Liver (tissue), 9 donors: ENCODE data around the gene TMEM140. TPM values are rescaled to one million over a fixed set of nuclear protein-coding genes. Genes with fewer than 3 reads are reported as not detected.

Source experiments
- DNase-seq: peaks from one replicate; pipeline ENCODE4 v3.0.0-alpha.2; 2017; ENCODE audit warnings: low spot score
- H3K27ac ChIP-seq, 2 donors: one replicate each; pipeline ENCODE4 v1.7.0; 2013; ENCODE audit warnings: inconsistent platforms in 2 of 2, low read length in 2 of 2, control low read depth in 1 of 2, low read depth in 1 of 2, mild to moderate bottlenecking in 1 of 2
- H3K27me3 ChIP-seq, 4 donors: one replicate each; pipeline versions ENCODE4 v1.6.1 to v1.7.0; 2013; ENCODE audit warnings: low read length in 3 of 4, inconsistent platforms in 1 of 4, mild to moderate bottlenecking in 1 of 4, moderate library complexity in 1 of 4; ENCODE audit not compliant: control insufficient read depth in 4 of 4, insufficient read depth in 4 of 4
- H3K36me3 ChIP-seq, 4 donors: one replicate each; pipeline versions ENCODE4 v1.6.1 to v1.7.0; 2013; ENCODE audit warnings: low read length in 3 of 4, mild to moderate bottlenecking in 3 of 4, low read depth in 1 of 4, moderate library complexity in 1 of 4; ENCODE audit not compliant: control insufficient read depth in 4 of 4, insufficient read depth in 3 of 4
- H3K4me1 ChIP-seq, 4 donors: one replicate each; pipeline versions ENCODE4 v1.6.1 to v1.7.0; 2013; ENCODE audit warnings: low read length in 3 of 4, mild to moderate bottlenecking in 3 of 4, moderate library complexity in 1 of 4; ENCODE audit not compliant: control insufficient read depth in 4 of 4, insufficient read depth in 4 of 4
- H3K4me3 ChIP-seq, 3 donors: one replicate each; pipeline versions ENCODE4 v1.6.1 to v1.7.0; 2013; ENCODE audit warnings: low read length in 3 of 3, control low read depth in 1 of 3, low read depth in 1 of 3, mild to moderate bottlenecking in 1 of 3
- H3K9ac ChIP-seq, 2 donors: one replicate each; pipeline ENCODE4 v1.7.0; 2013; ENCODE audit warnings: low read length in 2 of 2, mild to moderate bottlenecking in 2 of 2, moderate library complexity in 2 of 2, control low read depth in 1 of 2, low read depth in 1 of 2
- H3K9me3 ChIP-seq, 4 donors: one replicate each; pipeline versions ENCODE4 v1.6.1 to v1.7.0; 2013; ENCODE audit warnings: low read length in 3 of 4; ENCODE audit not compliant: control insufficient read depth in 4 of 4
- ATF3 ChIP-seq: IDR thresholded peaks from 2 replicates; pipeline ENCODE4 v1.6.1; 2016; ENCODE audit warnings: antibody characterized with exemption
- EGR1 ChIP-seq, 2 donors: IDR thresholded peaks; 2 replicates each; pipeline ENCODE4 v1.6.1; 2016 to 2018; ENCODE audit warnings: antibody characterized with exemption in 2 of 2, low read depth in 2 of 2
- FOXA1 ChIP-seq: IDR thresholded peaks from 2 replicates; pipeline ENCODE4 v1.6.1; 2016; ENCODE audit warnings: antibody characterized with exemption
- FOXA2 ChIP-seq: IDR thresholded peaks from 2 replicates; pipeline ENCODE4 v1.6.1; 2016; ENCODE audit warnings: antibody characterized with exemption
- GABPA ChIP-seq, 2 donors: IDR thresholded peaks in 1 of 2; conservative IDR thresholded peaks in 1 of 2; 2 replicates each; pipeline ENCODE4 v1.6.1; 2016; ENCODE audit warnings: antibody characterized with exemption in 2 of 2, mild to moderate bottlenecking in 1 of 2, moderate library complexity in 1 of 2
- HNF4A ChIP-seq, 2 donors: conservative IDR thresholded peaks; 2 replicates each; pipeline ENCODE4 v1.6.1; 2016; ENCODE audit warnings: antibody characterized with exemption in 2 of 2, mild to moderate bottlenecking in 2 of 2
- HNF4G ChIP-seq: IDR thresholded peaks from 2 replicates; pipeline ENCODE4 v1.6.1; 2016; ENCODE audit warnings: antibody characterized with exemption
- JUND ChIP-seq, 2 donors: IDR thresholded peaks; 2 replicates each; pipeline ENCODE4 v1.6.1; 2016; ENCODE audit warnings: antibody characterized with exemption in 2 of 2
- MAX ChIP-seq: IDR thresholded peaks from 2 replicates; pipeline ENCODE4 v1.6.1; 2016; ENCODE audit warnings: antibody characterized with exemption
- NR2F2 ChIP-seq: IDR thresholded peaks from 2 replicates; pipeline ENCODE4 v1.6.1; 2016; ENCODE audit warnings: antibody characterized with exemption
- REST ChIP-seq: IDR thresholded peaks from 2 replicates; pipeline ENCODE4 v1.6.1; 2016; ENCODE audit warnings: antibody characterized with exemption, mild to moderate bottlenecking
- RXRA ChIP-seq, 2 donors: IDR thresholded peaks; 2 replicates each; pipeline ENCODE4 v1.6.1; 2017 to 2018; ENCODE audit warnings: antibody characterized with exemption in 2 of 2, mild to moderate bottlenecking in 1 of 2
- SP1 ChIP-seq: IDR thresholded peaks from 2 replicates; pipeline ENCODE4 v1.6.1; 2018; ENCODE audit warnings: antibody characterized with exemption, mild to moderate bottlenecking
- TAF1 ChIP-seq: conservative IDR thresholded peaks from 2 replicates; pipeline ENCODE4 v1.6.1; 2016; ENCODE audit warnings: antibody characterized with exemption, mild to moderate bottlenecking
- YY1 ChIP-seq: IDR thresholded peaks from 2 replicates; pipeline ENCODE4 v1.6.1; 2016; ENCODE audit warnings: antibody characterized with exemption, mild to moderate bottlenecking
- ZBTB33 ChIP-seq: IDR thresholded peaks from 2 replicates; pipeline ENCODE4 v1.6.1; 2016; ENCODE audit warnings: antibody characterized with exemption
- WGBS: extraction: QIAGEN DNeasy Blood & Tissue Kit; methylation state at CpG from one replicate; pipeline ENCODE4 v1.1.7; 2013; 5-methylcytosine and 5-hydroxymethylcytosine counted together
- polyA plus RNA-seq, 2 donors: library from polyadenylated mRNA; stranded (reverse) in 1 of 2; unstranded in 1 of 2; fragments of 200-250 nt in 1 of 2; fragments of >200 nt in 1 of 2; fragmentation: Nextera tagmentation in 1 of 2; extraction: Ambion mirVana in 1 of 2; gene quantifications; one replicate each; pipeline versions ENCODE4 v1.2.1 to v1.2.3, GENCODE V29; 2013 to 2015
- total RNA-seq, 2 donors: library from RNA; depleted of rRNA; stranded (reverse); fragments of >200 nt; gene quantifications; one replicate each; pipeline ENCODE4 v1.2.3, GENCODE V29; 2014
- TF ChIP-seq, protein P1 (sequence below): fragments of 150-350 bp; IDR thresholded peaks from 2 replicates; pipeline ENCODE4 v1.5.1; 2017; ENCODE audit warnings: improper control_type of control experiment, low read depth, low read length; ENCODE audit not compliant: missing input control
- donor health status: healthy.
- donor health status: healthy.
- donor health status: healthy.
- donor health status: healthy.
- donor health status: healthy.

Gene TMEM140
- total and polyA plus RNA-seq, 4 donors, result 22.3 to 34.3 (median 25.9) TPM

DNA sequence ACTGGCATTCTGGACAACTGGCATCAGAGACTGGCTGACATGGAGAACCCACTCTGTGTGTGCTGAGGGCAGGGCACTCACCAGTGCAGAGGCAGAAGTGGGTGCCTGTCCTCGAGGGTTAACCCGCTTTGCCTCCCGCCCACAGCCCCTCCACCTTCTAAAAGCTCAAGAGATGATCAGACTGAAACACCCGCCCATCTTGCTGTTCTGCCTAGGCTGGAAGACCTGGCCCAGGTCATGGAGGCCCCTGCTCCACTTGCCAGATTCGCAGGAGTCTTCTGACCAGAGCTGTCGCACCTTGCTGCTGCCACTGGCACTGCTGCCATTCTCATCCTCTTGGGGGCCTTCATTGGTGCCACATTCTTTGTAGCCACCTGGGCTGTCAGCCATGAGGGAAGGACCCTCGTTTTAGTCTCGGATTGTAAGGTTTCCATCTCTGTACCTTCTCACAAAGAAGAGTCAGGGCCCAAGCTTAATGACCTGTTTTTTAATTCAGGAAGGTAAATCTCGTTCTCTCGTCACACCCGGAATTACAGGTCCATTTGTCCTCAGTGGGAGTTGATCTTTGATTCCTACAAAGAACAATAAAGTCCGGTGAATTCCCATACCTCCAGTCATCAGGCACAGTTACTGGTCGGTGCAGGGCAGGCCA is 20.7 kb downstream of the TMEM140 start:
- 91% methylated on average over 13 of the region's 13 CpGs for WGBS
- no peak for DNase-seq
- Histone ChIP-seq H3K9me3 (no peaks in the 10 kb centered on the region), H3K9ac (no peak overlapping the region), H3K27me3 (no peaks in the 10 kb centered on the region), H3K36me3 (peaks cover 2 to 24% (median 10%) of the 10 kb centered on the region in 4 donors), H3K4me3 (no peak overlapping the region), H3K27ac (peak overlapping the region; percentile 94 to 99), H3K4me1 (peaks cover 5 to 44% (median 25%) of the 10 kb centered on the region in 4 donors)
- no peak for TF ChIP-seq FOXA2
- no peak for TF ChIP-seq REST
- no peak for TF ChIP-seq ATF3
- TF ChIP-seq TAF1, result no peak
- no peak for TF ChIP-seq RXRA (IDR thresholded peaks at IDR 0.05)
- no peak for TF ChIP-seq NR2F2
- TF ChIP-seq HNF4G, result no peak
- no peak for TF ChIP-seq HNF4A (conservative IDR thresholded peaks at IDR 0.05)
- TF ChIP-seq MAX, result no peak
- TF ChIP-seq SP1, result no peak
- TF ChIP-seq, protein P1, sequence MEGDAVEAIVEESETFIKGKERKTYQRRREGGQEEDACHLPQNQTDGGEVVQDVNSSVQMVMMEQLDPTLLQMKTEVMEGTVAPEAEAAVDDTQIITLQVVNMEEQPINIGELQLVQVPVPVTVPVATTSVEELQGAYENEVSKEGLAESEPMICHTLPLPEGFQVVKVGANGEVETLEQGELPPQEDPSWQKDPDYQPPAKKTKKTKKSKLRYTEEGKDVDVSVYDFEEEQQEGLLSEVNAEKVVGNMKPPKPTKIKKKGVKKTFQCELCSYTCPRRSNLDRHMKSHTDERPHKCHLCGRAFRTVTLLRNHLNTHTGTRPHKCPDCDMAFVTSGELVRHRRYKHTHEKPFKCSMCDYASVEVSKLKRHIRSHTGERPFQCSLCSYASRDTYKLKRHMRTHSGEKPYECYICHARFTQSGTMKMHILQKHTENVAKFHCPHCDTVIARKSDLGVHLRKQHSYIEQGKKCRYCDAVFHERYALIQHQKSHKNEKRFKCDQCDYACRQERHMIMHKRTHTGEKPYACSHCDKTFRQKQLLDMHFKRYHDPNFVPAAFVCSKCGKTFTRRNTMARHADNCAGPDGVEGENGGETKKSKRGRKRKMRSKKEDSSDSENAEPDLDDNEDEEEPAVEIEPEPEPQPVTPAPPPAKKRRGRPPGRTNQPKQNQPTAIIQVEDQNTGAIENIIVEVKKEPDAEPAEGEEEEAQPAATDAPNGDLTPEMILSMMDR, result no peak
- no peak for TF ChIP-seq JUND (IDR thresholded peaks at IDR 0.05)
- TF ChIP-seq GABPA (IDR thresholded peaks at IDR 0.05 in 1 of 2, conservative IDR thresholded peaks at IDR 0.05 in 1 of 2), result no peak
- no peak for TF ChIP-seq YY1

DNA sequence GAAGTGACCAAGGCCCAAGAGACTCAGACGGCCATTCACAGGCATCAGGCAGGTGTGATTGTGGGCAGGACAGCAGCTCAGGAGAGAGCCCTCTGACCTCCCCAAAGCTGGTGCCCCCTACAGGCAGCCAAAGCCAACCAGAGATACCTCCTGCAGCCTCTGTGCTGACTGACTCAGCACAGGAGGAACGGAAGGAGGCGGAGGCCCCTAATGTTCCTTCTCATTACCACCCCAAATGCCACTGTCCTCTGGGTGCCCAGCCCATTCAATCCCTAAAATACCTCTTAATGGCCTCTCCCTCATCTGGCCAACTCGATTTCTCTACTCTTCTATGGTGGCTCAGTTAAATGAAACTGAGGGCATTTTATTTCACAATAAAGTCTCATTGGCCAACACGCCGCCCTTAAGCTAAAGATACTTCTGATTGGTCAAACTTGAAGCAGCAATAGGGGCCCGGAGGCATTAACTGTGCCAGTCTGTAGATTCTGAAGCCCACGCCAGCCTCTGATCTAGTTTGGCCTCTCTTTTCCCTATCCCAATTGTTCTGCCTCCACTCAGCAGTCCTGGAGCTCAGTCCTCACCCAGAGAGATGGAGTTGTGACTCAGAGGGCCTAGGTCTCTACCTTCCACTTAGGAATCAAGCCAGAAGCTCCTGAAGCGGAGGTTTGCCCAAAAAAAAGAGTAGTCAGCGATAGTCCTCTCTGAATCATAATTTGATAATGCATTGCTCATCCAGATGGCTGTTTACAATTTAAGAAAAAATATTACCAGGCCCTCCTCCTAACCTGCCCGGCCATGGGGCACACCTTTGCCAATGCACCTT is 21.5 kb downstream of the TMEM140 start:
- H3K4me1 ChIP-seq, result peaks cover 5 to 44% (median 25%) of the 10 kb centered on the region in 4 donors
- no peaks in the 10 kb centered on the region for H3K9me3 ChIP-seq
- H3K9ac ChIP-seq, result peak overlapping the region; percentile 83 to 92
- peak overlapping the region; percentile 94 to 99 for H3K27ac ChIP-seq
- peak; percentile 62 for DNase-seq
- H3K27me3 ChIP-seq, result no peaks in the 10 kb centered on the region
- H3K4me3 ChIP-seq, result peak overlapping the region; percentile 69 to 87 (median 81)
- WGBS, result 48% methylated on average over 11 of the region's 11 CpGs
- peaks cover 2 to 22% (median 10%) of the 10 kb centered on the region in 4 donors for H3K36me3 ChIP-seq
- TF ChIP-seq, protein P1, result peak; percentile 36
- TF ChIP-seq ATF3, result no peak
- no peak for TF ChIP-seq EGR1 (IDR thresholded peaks at IDR 0.05; ENCODE audit: low read depth in 2 of 2)
- TF ChIP-seq FOXA1, result no peak
- no peak for TF ChIP-seq ZBTB33
- no peak for TF ChIP-seq SP1
- TF ChIP-seq JUND (IDR thresholded peaks at IDR 0.05), result no peak
- no peak for TF ChIP-seq HNF4G
